Adipocyte (in vitro differentiated cells): ENCODE results near the gene GORASP1.
A peak's percentile ranks its signal among the peaks of the same experiment; 100 is the strongest.

ENCODE experiments used
- DNase-seq: peaks from one replicate; pipeline ENCODE4 v3.0.0-alpha.2; 2015; ENCODE audit warnings: low read depth
- H3K27me3 ChIP-seq: replicated peaks from 2 replicates; pipeline ENCODE4 v1.7.0; 2013; ENCODE audit warnings: mild to moderate bottlenecking, low read length, moderate library complexity; ENCODE audit not compliant: control insufficient read depth, insufficient read depth
- H3K36me3 ChIP-seq: 2 replicates; pipeline ENCODE4 v1.7.0; 2013; ENCODE audit warnings: low read length, mild to moderate bottlenecking, moderate library complexity; ENCODE audit not compliant: control insufficient read depth, insufficient read depth, severe bottlenecking
- H3K4me1 ChIP-seq: 2 replicates; pipeline ENCODE4 v1.7.0; 2013; ENCODE audit warnings: mild to moderate bottlenecking, low read length, moderate library complexity; ENCODE audit not compliant: control insufficient read depth, insufficient read depth
- H3K4me3 ChIP-seq: 2 replicates; pipeline ENCODE4 v1.7.0; 2013; ENCODE audit warnings: mild to moderate bottlenecking, low read length, moderate library complexity
- H3K9ac ChIP-seq: 2 replicates; pipeline ENCODE4 v1.7.0; 2013; ENCODE audit warnings: mild to moderate bottlenecking, low read length, moderate library complexity
- H3K9me3 ChIP-seq: 2 replicates; pipeline ENCODE4 v1.7.0; 2013; ENCODE audit warnings: mild to moderate bottlenecking, low read length, moderate library complexity; ENCODE audit not compliant: control insufficient read depth

Gene GORASP1

DNA sequence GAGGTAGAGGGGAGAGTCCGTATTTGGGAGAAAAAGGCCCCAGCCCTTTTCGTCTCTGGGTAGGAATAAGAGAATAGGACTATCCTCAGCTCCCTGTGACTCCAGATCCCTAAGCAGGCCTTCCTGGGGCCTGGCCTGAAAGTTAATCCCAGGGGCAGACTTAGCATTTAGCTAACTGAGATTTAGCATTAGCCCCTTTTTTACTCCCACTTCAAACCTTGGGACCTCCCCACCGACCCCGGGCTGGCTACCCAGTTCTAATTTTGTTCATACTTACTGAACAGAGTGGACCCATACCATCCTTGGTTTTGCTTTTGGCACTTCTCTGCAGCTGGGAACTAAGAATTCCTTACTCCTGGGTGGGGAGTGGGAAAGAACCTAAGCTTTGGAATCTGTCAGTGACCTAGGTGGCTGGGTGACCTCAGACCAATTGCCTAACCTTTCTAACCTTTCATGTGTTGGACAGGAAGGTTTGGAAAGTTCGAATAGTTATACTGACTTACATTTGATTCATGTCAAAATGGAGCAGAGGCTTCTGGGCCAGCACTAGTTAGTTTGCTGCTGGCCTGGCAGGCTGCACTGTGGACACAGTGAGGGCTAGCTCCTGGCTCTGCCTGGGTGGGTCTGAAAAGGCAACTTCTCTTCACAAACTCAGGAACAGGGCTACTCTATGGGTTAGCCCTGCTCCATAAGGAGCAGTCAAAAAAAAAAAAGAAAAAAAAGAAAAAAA lies 11.7 kb upstream of the GORASP1 start:
- no peaks in the 10 kb centered on the region for H3K27me3 ChIP-seq
- DNase-seq = no peak
- H3K4me3 ChIP-seq = no peak overlapping the region
- no peaks in the 10 kb centered on the region for H3K36me3 ChIP-seq
- H3K4me1 ChIP-seq = no peaks in the 10 kb centered on the region
- no peaks in the 10 kb centered on the region for H3K9me3 ChIP-seq
- no peak overlapping the region for H3K9ac ChIP-seq

DNA sequence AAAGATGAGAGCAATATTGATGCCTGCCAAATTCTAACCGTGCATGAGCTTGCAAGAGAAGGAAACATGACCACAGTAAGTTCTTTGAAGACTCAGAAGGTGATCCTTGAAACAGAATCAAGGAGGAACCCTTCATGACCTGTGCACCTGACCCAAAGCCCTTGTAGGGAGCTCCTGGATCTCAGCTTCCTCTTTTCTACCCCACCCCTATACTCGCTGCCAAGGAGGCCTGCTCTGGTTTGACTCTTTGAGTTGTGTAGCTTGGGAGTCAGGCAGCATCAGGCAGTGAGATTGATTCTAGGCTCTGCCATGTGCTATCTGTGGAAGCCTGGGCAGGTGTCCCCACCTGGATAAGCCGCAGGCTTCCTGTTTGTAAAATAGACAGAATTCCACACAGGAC lies 10.7 kb upstream of the GORASP1 start:
- Histone ChIP-seq H3K4me1 (no peaks in the 10 kb centered on the region), H3K9ac (no peak overlapping the region), H3K4me3 (no peak overlapping the region), H3K9me3 (no peaks in the 10 kb centered on the region), H3K27me3 (no peaks in the 10 kb centered on the region), H3K36me3 (no peaks in the 10 kb centered on the region)
- no peak for DNase-seq

DNA sequence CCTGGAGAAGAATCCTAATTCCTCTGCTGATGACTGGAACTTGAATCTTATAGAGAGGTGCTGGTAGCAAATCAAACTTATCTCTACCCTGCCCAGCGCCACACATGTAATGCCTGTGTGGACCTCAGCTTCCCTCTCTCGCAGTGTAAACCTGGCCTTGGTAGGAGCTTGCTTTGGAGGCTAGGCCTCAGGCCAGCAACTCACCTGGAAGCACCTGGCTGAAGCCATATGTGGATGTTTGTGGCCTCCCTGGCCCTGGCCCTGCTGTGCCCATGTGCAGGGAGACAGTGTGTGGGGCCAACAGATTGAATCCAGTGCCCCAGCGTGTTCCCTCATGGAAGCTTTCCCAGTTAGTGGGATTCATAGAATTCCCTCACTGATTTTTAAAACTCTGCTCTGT lies 8.4 kb upstream of the GORASP1 start:
- H3K9ac ChIP-seq = no peak overlapping the region
- H3K9me3 ChIP-seq = no peaks in the 10 kb centered on the region
- H3K27me3 ChIP-seq = no peaks in the 10 kb centered on the region
- no peak overlapping the region for H3K4me3 ChIP-seq
- no peak for DNase-seq
- no peaks in the 10 kb centered on the region for H3K4me1 ChIP-seq
- no peaks in the 10 kb centered on the region for H3K36me3 ChIP-seq

DNA sequence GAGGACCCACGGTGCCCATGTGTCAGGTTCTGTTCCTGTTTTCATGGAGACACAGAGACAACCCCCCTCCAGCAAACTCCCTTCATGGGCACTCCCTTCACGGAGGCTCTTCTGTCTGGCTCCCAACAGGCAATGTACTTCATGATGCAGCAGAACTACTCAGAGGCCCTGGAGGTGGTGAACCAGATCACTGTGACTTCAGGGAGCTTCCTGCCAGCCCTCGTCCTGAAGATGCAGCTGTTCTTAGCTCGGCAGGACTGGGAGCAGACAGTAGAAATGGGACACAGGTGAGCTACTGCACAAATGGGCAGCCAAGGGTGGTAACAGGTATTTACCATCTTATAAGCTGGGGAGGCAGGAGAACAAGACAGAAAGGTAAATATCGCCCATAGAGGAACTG lies 7.0 kb upstream of the GORASP1 start:
- no peaks in the 10 kb centered on the region for H3K27me3 ChIP-seq
- no peak overlapping the region for H3K4me3 ChIP-seq
- H3K9ac ChIP-seq = no peak overlapping the region
- DNase-seq = no peak
- H3K9me3 ChIP-seq = no peaks in the 10 kb centered on the region
- no peaks in the 10 kb centered on the region for H3K4me1 ChIP-seq
- H3K36me3 ChIP-seq = no peaks in the 10 kb centered on the region

DNA sequence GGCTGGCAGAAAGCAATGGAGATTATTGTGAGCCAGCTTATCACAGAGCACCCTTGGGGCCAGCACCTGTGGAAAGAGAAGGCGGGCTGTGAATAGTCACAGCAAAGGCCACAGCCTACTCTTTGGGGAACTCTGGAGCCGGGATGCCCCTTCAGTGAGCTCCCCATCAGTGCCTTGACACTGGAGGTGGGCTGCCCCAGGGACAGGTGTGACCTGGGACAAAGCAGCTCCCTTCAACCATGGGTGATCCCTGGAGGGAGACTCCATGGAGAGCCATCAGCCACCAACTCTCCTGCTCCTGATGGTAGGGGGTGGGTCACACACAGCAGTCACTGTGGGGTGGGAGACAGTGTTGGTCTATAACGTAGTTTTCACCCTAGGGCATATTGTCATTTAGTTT lies 5.9 kb upstream of the GORASP1 start:
- DNase-seq = no peak
- H3K36me3 ChIP-seq = no peaks in the 10 kb centered on the region
- H3K27me3 ChIP-seq = no peaks in the 10 kb centered on the region
- H3K4me1 ChIP-seq = peaks cover under 1% of the 10 kb centered on the region
- H3K9me3 ChIP-seq = no peaks in the 10 kb centered on the region
- no peak overlapping the region for H3K4me3 ChIP-seq
- H3K9ac ChIP-seq = no peak overlapping the region

DNA sequence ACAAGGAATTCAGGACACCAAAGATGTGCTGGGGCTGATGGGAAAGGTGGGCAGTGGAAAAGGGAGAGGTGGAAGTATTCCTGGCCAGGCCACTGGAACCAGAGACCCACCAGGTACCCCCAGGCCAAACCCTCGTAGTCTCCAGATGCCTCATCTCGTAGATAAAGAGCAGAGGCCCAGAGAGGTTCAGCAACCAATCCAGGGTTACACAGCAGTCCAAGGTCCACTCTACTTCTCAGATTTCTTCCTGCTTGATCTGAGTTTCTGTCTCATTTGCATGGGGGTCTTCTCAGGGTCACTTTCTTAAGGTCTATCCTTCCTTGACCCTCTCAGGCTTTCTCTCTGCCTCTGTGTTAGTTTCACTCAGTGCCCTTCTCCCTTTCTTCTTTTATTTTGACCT lies 5.1 kb upstream of the GORASP1 start:
- Histone ChIP-seq H3K9ac (no peak overlapping the region), H3K4me1 (peaks cover 6% of the 10 kb centered on the region), H3K36me3 (no peaks in the 10 kb centered on the region), H3K27me3 (no peaks in the 10 kb centered on the region), H3K4me3 (no peak overlapping the region), H3K9me3 (no peaks in the 10 kb centered on the region)
- DNase-seq = no peak

DNA sequence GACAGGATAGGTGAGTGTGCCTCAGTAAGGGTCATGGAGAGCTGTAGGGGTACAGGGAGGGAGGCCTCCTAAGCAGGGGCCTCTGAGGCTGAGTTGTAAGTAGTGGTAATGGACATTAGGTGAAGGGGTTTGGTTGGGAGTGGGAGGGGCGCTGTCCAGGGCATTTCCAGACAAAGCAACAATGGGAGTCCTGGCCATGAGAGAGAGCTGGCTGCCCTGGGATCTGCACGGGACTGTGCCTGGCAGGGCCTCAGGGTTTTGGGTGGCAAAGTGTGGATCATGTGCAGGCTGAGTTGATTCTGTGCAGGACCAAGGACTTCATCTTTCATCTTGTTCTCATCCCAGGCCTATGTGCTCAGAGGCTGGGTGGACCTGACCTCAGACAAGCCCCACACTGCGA lies 4.7 kb upstream of the GORASP1 start:
- Histone ChIP-seq H3K36me3 (no peaks in the 10 kb centered on the region), H3K9me3 (no peaks in the 10 kb centered on the region)
- DNase-seq = no peak

DNA sequence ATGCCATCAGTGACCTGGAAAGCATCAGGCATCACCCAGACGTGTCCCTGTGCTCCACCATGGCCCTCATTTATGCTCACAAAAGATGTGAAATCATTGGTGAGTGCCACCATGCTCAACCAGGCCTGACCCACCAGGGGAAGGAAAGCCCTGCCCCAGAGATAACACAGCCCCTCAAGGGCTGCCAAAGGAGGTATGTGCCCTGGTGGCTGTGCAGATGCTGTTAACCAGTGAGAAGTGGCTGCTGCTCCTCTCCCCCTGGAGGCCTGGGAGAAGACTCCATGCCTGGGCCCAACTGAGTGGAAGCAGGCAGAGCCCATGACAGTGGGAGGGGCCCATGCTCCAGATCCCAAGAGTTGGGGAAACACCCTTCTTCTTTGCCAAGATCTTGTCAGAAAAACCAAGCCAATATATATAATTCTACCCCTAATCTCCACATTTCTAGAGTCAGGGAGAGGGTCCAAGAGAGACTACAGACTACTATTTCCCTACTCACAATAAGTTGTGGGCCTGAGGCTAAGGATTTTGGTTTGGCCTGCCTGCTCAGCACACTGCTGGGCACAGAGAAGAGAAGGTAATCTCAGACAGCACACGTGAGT lies 2.7 kb upstream of the GORASP1 start:
- Histone ChIP-seq H3K9me3 (no peaks in the 10 kb centered on the region), H3K4me1 (peaks cover 18% of the 10 kb centered on the region), H3K9ac (no peak overlapping the region), H3K36me3 (no peaks in the 10 kb centered on the region), H3K4me3 (no peak overlapping the region), H3K27me3 (no peaks in the 10 kb centered on the region)
- no peak for DNase-seq

More for the DNA sequence above, 4.7 kb upstream of the GORASP1 start:
- Histone ChIP-seq H3K9ac (no peak overlapping the region), H3K27me3 (no peaks in the 10 kb centered on the region), H3K4me3 (no peak overlapping the region), H3K4me1 (peaks cover 6% of the 10 kb centered on the region)

DNA sequence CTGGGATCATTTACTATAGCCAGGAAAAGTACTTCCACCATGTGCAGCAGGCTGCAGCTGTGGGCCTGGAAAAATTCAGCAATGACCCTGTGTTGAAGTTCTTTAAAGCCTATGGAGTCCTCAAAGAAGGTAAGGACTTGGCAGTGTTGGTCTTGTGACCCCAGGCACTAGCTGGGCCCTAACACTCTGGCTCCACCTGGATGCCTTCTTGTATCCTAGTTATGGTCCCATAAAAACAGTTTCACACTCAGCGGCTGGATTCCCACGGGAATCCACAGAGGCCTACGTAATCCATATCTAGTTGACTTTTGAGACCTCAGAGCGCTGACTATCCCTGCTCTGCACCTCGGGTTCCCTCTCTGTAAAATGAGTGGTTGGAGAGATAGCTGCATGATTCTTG lies 1.7 kb upstream of the GORASP1 start:
- Histone ChIP-seq H3K9ac (no peak overlapping the region), H3K4me1 (peaks cover 20% of the 10 kb centered on the region), H3K36me3 (no peaks in the 10 kb centered on the region), H3K9me3 (no peaks in the 10 kb centered on the region), H3K27me3 (no peaks in the 10 kb centered on the region), H3K4me3 (no peak overlapping the region)
- DNase-seq = no peak

DNA sequence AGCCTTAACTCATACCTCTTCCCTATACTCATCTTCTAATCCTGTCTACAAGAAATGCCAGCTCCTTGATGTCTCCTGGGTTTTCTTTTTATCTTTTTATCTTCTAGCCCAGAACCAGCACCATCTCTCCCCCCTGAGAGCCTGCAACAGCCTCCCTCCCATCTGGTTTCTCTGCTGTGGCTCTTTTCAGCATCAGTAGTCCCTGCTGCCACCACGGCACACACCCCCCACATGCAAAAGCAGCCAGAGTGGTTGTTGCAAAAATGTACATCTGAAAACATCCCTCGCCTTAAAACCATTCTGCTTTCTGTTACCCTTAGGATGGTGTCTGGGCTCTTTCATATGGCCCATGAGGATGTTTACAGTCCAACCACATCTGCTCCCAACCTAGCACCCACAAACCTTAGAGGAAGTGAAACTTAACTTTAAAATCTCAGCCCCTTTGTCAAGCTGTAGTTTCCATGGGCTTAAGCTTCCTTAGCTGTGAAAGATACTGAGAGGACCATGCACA lies 828 bp upstream of the GORASP1 start:
- no peak for DNase-seq
- H3K4me1 ChIP-seq = peaks cover 25% of the 10 kb centered on the region

DNA sequence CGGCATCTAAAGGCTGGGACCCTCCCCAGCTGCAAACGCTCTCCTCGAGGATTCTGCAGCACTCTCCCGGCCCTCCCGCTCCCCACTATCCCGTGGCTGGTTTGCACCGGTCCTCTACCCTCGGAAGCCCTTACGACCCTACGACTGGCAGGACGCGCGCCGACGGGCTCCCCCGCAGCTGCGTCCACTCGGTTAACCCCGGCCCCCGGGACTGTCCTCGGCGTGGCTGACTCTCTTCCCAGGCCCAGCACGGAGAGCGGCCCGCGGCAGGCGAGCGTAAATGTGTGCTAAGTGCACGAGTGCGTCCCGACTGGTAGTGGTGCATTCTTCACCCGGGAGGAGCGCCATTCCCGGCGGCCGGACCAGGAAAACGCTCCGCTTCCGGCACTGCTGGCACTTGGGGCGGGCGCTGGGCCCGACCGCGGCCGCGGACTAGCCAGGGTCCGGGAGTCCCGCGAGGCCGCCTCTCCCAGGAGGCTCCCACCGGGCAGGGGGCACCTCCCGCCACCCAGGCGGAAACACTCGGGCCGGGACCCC lies 508 bp downstream of the GORASP1 start:
- H3K4me3 ChIP-seq = peak overlapping the region; percentile 94
- peak overlapping the region; percentile 93 for H3K9ac ChIP-seq
- H3K4me1 ChIP-seq = peaks cover 32% of the 10 kb centered on the region
- no peaks in the 10 kb centered on the region for H3K27me3 ChIP-seq
- peak; percentile 82 for DNase-seq
- H3K36me3 ChIP-seq = no peaks in the 10 kb centered on the region
- H3K9me3 ChIP-seq = no peaks in the 10 kb centered on the region

More for the DNA sequence above, 828 bp upstream of the GORASP1 start:
- H3K27me3 ChIP-seq = no peaks in the 10 kb centered on the region
- no peaks in the 10 kb centered on the region for H3K9me3 ChIP-seq
- H3K9ac ChIP-seq = peak overlapping the region; percentile 93
- H3K36me3 ChIP-seq = no peaks in the 10 kb centered on the region
- H3K4me3 ChIP-seq = peak overlapping the region; percentile 94
